Endothelial cell (in vitro differentiated cells): ENCODE results near the gene SMARCA2. TPM values are rescaled to one million over a fixed set of nuclear protein-coding genes. Genes with fewer than 3 reads are reported as not detected.

Source experiments
- DNase-seq: peaks from one replicate; pipeline ENCODE4 v3.0.0; 2021; ENCODE audit warnings: low spot score
- H3K27ac Mint-ChIP-seq: one replicate; pipeline ENCODE4 v1.8.0; 2021; ENCODE audit warnings: mixed read lengths, inconsistent platforms; ENCODE audit not compliant: unreplicated experiment
- H3K27me3 Mint-ChIP-seq: one replicate; pipeline ENCODE4 v1.8.0; 2021; ENCODE audit warnings: mild to moderate bottlenecking, moderate library complexity, mixed read lengths, inconsistent platforms; ENCODE audit not compliant: unreplicated experiment
- H3K36me3 Mint-ChIP-seq: one replicate; pipeline ENCODE4 v1.8.0; 2021; ENCODE audit warnings: mild to moderate bottlenecking, low read depth, mixed read lengths, inconsistent platforms; ENCODE audit not compliant: unreplicated experiment
- H3K4me1 Mint-ChIP-seq: one replicate; pipeline ENCODE4 v1.8.0; 2021; ENCODE audit warnings: mild to moderate bottlenecking, mixed read lengths, inconsistent platforms; ENCODE audit not compliant: unreplicated experiment
- H3K4me3 Mint-ChIP-seq: one replicate; pipeline ENCODE4 v1.8.0; 2021; ENCODE audit warnings: mild to moderate bottlenecking, mixed read lengths, inconsistent platforms; ENCODE audit not compliant: unreplicated experiment
- H3K9me3 Mint-ChIP-seq: one replicate; pipeline ENCODE4 v1.8.0; 2021; ENCODE audit warnings: mixed read lengths, inconsistent platforms; ENCODE audit not compliant: unreplicated experiment
- CTCF ChIP-seq: fragments of 200-600 bp; sonication (generic); IDR thresholded peaks from one replicate; pipeline ENCODE4 v1.5.0; 2021; ENCODE audit warnings: antibody characterized with exemption; ENCODE audit not compliant: unreplicated experiment
- total RNA-seq: library from RNA; stranded (reverse); fragmentation: NEBNext Ultra II Directional; extraction: Animal tissue kit (Norgen Biotek cat#: 25700); gene quantifications from one replicate; pipeline ENCODE4 v1.2.1, GENCODE V29; 2021; ENCODE audit not compliant: unreplicated experiment

Gene SMARCA2
- total RNA-seq, 1 donor from 2014 or later, result 43.7 TPM

- H3K36me3 Mint-ChIP-seq, result no peaks in the 10 kb centered on the region
- no peak overlapping the region for H3K27ac Mint-ChIP-seq
- DNase-seq, result no peak
- peaks cover 9% of the 10 kb centered on the region for H3K27me3 Mint-ChIP-seq
- no peak for TF ChIP-seq CTCF
- H3K4me3 Mint-ChIP-seq, result no peak overlapping the region
- peaks cover 32% of the 10 kb centered on the region for H3K4me1 Mint-ChIP-seq
- no peaks in the 10 kb centered on the region for H3K9me3 Mint-ChIP-seq
Measured at GRCh38 chr9:2021731-2022130, 6.6 kb downstream of the SMARCA2 start.

GRCh38 chr9:2022560-2022959 is 7.4 kb downstream of the SMARCA2 start:
- H3K27me3 Mint-ChIP-seq, result peaks cover 9% of the 10 kb centered on the region
- peaks cover 34% of the 10 kb centered on the region for H3K4me1 Mint-ChIP-seq

GRCh38 chr9:2023042-2023441 is 7.9 kb downstream of the SMARCA2 start:
- peaks cover 4% of the 10 kb centered on the region for H3K27me3 Mint-ChIP-seq
- peaks cover 30% of the 10 kb centered on the region for H3K4me1 Mint-ChIP-seq
- no peak overlapping the region for H3K27ac Mint-ChIP-seq
- no peak for TF ChIP-seq CTCF
- no peak for DNase-seq
- H3K9me3 Mint-ChIP-seq, result no peaks in the 10 kb centered on the region
- H3K36me3 Mint-ChIP-seq, result no peaks in the 10 kb centered on the region
- H3K4me3 Mint-ChIP-seq, result no peak overlapping the region

More at GRCh38 chr9:2022560-2022959, 7.4 kb downstream of the SMARCA2 start:
- Mint-ChIP-seq H3K9me3 (no peaks in the 10 kb centered on the region), H3K27ac (no peak overlapping the region), H3K36me3 (no peaks in the 10 kb centered on the region), H3K4me3 (no peak overlapping the region)
- DNase-seq, result no peak
- TF ChIP-seq CTCF, result no peak

GRCh38 chr9:2023532-2023931 is 8.4 kb downstream of the SMARCA2 start:
- no peak for DNase-seq
- TF ChIP-seq CTCF, result no peak
- H3K27me3 Mint-ChIP-seq, result peaks cover under 1% of the 10 kb centered on the region
- no peak overlapping the region for H3K4me3 Mint-ChIP-seq
- H3K36me3 Mint-ChIP-seq, result no peaks in the 10 kb centered on the region
- no peaks in the 10 kb centered on the region for H3K9me3 Mint-ChIP-seq
- H3K27ac Mint-ChIP-seq, result no peak overlapping the region
- H3K4me1 Mint-ChIP-seq, result peaks cover 25% of the 10 kb centered on the region

- peaks cover 19% of the 10 kb centered on the region for H3K4me1 Mint-ChIP-seq
- no peaks in the 10 kb centered on the region for H3K36me3 Mint-ChIP-seq
- no peaks in the 10 kb centered on the region for H3K27me3 Mint-ChIP-seq
- DNase-seq, result no peak
- TF ChIP-seq CTCF, result no peak
- H3K27ac Mint-ChIP-seq, result no peak overlapping the region
- H3K9me3 Mint-ChIP-seq, result no peaks in the 10 kb centered on the region
- H3K4me3 Mint-ChIP-seq, result no peak overlapping the region
Measured at GRCh38 chr9:2024888-2025782, 10.0 kb downstream of the SMARCA2 start.
